GM18907 (cell line): ENCODE results near the gene ADARB2.

Experiments
- ATAC-seq: cut with Tn5 transposase; IDR thresholded peaks from one replicate; pipeline ENCODE4 v1.9.1; 2021; ENCODE audit warnings: mild to moderate bottlenecking, moderate library complexity; ENCODE audit not compliant: unreplicated experiment

ADARB2 gene

GRCh38 chr10:1301143-1301542 lies 436.2 kb downstream of the ADARB2 start:
- ATAC-seq: no peak

- no peak for ATAC-seq
These were observed 437.1 kb downstream of the ADARB2 start for GRCh38 chr10:1300218-1300617.

- ATAC-seq: peak; percentile 60
These were observed 438.1 kb downstream of the ADARB2 start for GRCh38 chr10:1299041-1299726.

- ATAC-seq: no peak
These were observed 439.6 kb downstream of the ADARB2 start for GRCh38 chr10:1297566-1298301.

- ATAC-seq: no peak
These were observed 441.4 kb downstream of the ADARB2 start for GRCh38 chr10:1295756-1296480.

GRCh38 chr10:1294748-1295147 lies 442.6 kb downstream of the ADARB2 start:
- no peak for ATAC-seq

- no peak for ATAC-seq
These were observed 443.5 kb downstream of the ADARB2 start for GRCh38 chr10:1293636-1294435.

GRCh38 chr10:1293157-1293556 lies 444.2 kb downstream of the ADARB2 start:
- ATAC-seq: no peak

GRCh38 chr10:1292611-1293031 lies 444.7 kb downstream of the ADARB2 start:
- ATAC-seq: no peak

- no peak for ATAC-seq
These were observed 445.9 kb downstream of the ADARB2 start for GRCh38 chr10:1291178-1292090.

- no peak for ATAC-seq
These were observed 447.3 kb downstream of the ADARB2 start for GRCh38 chr10:1290071-1290471.

- no peak for ATAC-seq
These were observed 447.7 kb downstream of the ADARB2 start for GRCh38 chr10:1289591-1289990.

GRCh38 chr10:1287971-1288401 lies 449.3 kb downstream of the ADARB2 start:
- no peak for ATAC-seq

GRCh38 chr10:1287487-1287886 lies 449.8 kb downstream of the ADARB2 start:
- no peak for ATAC-seq

- no peak for ATAC-seq
These were observed 453.2 kb downstream of the ADARB2 start for GRCh38 chr10:1284076-1284475.

- no peak for ATAC-seq
These were observed 455.9 kb downstream of the ADARB2 start for GRCh38 chr10:1281405-1281782.

GRCh38 chr10:1280466-1281404 lies 456.6 kb downstream of the ADARB2 start:
- ATAC-seq: no peak

- no peak for ATAC-seq
These were observed 459.0 kb downstream of the ADARB2 start for GRCh38 chr10:1278306-1278705.
